Fibroblast of lung (primary cell): ENCODE data around the gene LRRC59. TPM values are rescaled to one million over a fixed set of nuclear protein-coding genes. Genes with fewer than 3 reads are reported as not detected.

Experiments
- DNase-seq, 2 donors: peaks; one replicate each; pipeline versions ENCODE4 v3.0.0 to v3.0.0-alpha.2; 2010; ENCODE audit warnings: low read depth in 2 of 2
- H2AFZ ChIP-seq: 2 replicates; pipeline ENCODE4 v1.5.1; 2012; ENCODE audit warnings: low read length, control low read depth, inconsistent platforms
- H3K27ac ChIP-seq: 2 replicates; pipeline ENCODE4 v1.5.1; 2011; ENCODE audit warnings: low read length, control low read depth; ENCODE audit not compliant: insufficient read depth
- H3K27me3 ChIP-seq: 2 replicates; pipeline ENCODE4 v1.5.1; 2011; ENCODE audit warnings: mild to moderate bottlenecking, low read length; ENCODE audit not compliant: control insufficient read depth, insufficient read depth
- H3K36me3 ChIP-seq: 2 replicates; pipeline ENCODE4 v1.5.1; 2011; ENCODE audit warnings: low read length; ENCODE audit not compliant: control insufficient read depth, insufficient read depth
- H3K4me1 ChIP-seq: 2 replicates; pipeline ENCODE4 v1.5.1; 2011; ENCODE audit warnings: low read length; ENCODE audit not compliant: control insufficient read depth, insufficient read depth; ENCODE audit errors: extremely low read depth
- H3K4me2 ChIP-seq: 2 replicates; pipeline ENCODE4 v1.5.1; 2011; ENCODE audit warnings: low read length, control low read depth; ENCODE audit not compliant: insufficient read depth; ENCODE audit errors: extremely low read depth
- H3K4me3 ChIP-seq, 4 experiments: fragments of 200-600 bp in 1 of 4; sonication (generic) in 1 of 4; replicated peaks in 1 of 4; 2 replicates each; pipeline ENCODE4 v1.5.1; 2011 to 2016; ENCODE audit warnings: low read length in 4 of 4, low read depth in 3 of 4, mild to moderate bottlenecking in 3 of 4, control low read depth in 2 of 4, inconsistent platforms in 1 of 4, mixed read lengths in 1 of 4; ENCODE audit not compliant: insufficient read depth in 1 of 4; ENCODE audit errors: control extremely low read depth in 1 of 4
- H3K79me2 ChIP-seq: 2 replicates; pipeline ENCODE4 v1.5.1; 2012; ENCODE audit warnings: mild to moderate bottlenecking, low read length, inconsistent platforms; ENCODE audit not compliant: control insufficient read depth, insufficient read depth
- H3K9ac ChIP-seq: 2 replicates; pipeline ENCODE4 v1.5.1; 2011; ENCODE audit warnings: mild to moderate bottlenecking, low read length, control low read depth; ENCODE audit not compliant: insufficient read depth
- H3K9me3 ChIP-seq: 2 replicates; pipeline ENCODE4 v1.5.1; 2012; ENCODE audit warnings: low read depth, low read length; ENCODE audit not compliant: control insufficient read depth, insufficient read depth
- H4K20me1 ChIP-seq: 2 replicates; pipeline ENCODE4 v1.5.1; 2011; ENCODE audit warnings: low read length; ENCODE audit not compliant: control insufficient read depth, insufficient read depth; ENCODE audit errors: extremely low read depth
- EZH2 ChIP-seq: IDR thresholded peaks from 2 replicates; pipeline ENCODE4 v1.5.1; 2012; ENCODE audit warnings: low read length, control low read depth, mild to moderate bottlenecking; ENCODE audit errors: missing control alignments
- polyA plus RNA-seq, 2 donors: library from polyadenylated mRNA; depleted of rRNA in 1 of 2; stranded (reverse) in 1 of 2; unstranded in 1 of 2; fragments of >200 nt; gene quantifications; 2 replicates each; pipeline ENCODE4 v1.2.1, GENCODE V29; 2011 to 2012; ENCODE audit warnings: missing spikeins in 1 of 2
- total RNA-seq: library from RNA; depleted of rRNA; stranded (reverse); fragments of >200 nt; gene quantifications from 2 replicates; pipeline ENCODE4 v1.2.1, GENCODE V29; 2014
- TF ChIP-seq, protein P1 (sequence below), 2 donors: IDR thresholded peaks in 1 of 2; conservative IDR thresholded peaks in 1 of 2; 1 replicate in 1 of 2; 2 replicates in 1 of 2; pipeline ENCODE4 v1.5.1; 2011 to 2012; ENCODE audit warnings: low read length in 2 of 2, control low read depth in 1 of 2, inconsistent platforms in 1 of 2, low read depth in 1 of 2, mild to moderate bottlenecking in 1 of 2

Gene LRRC59
- total and polyA plus RNA-seq, 2 donors (not counting 1 experiment from before 2014, with no cell fraction given), result 88.7 to 142 TPM

DNA sequence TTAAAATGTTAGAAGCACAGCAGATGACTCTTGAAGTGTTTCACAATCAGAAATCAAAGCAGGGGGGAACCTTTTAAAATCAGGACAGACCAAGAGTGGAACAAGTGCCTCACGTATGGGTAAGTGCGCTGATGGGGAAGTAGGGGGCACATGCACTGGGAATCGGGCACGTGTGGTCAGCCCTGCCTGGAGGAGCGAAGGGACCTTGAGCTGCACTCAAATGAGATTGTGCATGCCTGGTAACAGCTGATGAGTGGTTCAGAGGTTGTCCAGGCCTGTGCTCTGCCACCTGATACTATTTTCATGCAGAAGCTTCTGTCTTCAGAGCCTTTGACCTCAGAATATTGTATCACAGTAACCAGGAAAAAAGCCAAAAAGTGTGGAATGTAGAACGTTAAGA lies 65.1 kb downstream of the LRRC59 start:
- Histone ChIP-seq H3K79me2 (no peaks in the 10 kb centered on the region), H3K27me3 (no peaks in the 10 kb centered on the region), H2AFZ (no peak overlapping the region), H3K9ac (no peak overlapping the region), H4K20me1 (no peaks in the 10 kb centered on the region), H3K36me3 (no peaks in the 10 kb centered on the region), H3K27ac (no peak overlapping the region), H3K4me3 (no peak overlapping the region), H3K9me3 (no peaks in the 10 kb centered on the region), H3K4me2 (no peak overlapping the region), H3K4me1 (peaks cover 6% of the 10 kb centered on the region)
- no peak for TF ChIP-seq EZH2
- TF ChIP-seq, protein P1, sequence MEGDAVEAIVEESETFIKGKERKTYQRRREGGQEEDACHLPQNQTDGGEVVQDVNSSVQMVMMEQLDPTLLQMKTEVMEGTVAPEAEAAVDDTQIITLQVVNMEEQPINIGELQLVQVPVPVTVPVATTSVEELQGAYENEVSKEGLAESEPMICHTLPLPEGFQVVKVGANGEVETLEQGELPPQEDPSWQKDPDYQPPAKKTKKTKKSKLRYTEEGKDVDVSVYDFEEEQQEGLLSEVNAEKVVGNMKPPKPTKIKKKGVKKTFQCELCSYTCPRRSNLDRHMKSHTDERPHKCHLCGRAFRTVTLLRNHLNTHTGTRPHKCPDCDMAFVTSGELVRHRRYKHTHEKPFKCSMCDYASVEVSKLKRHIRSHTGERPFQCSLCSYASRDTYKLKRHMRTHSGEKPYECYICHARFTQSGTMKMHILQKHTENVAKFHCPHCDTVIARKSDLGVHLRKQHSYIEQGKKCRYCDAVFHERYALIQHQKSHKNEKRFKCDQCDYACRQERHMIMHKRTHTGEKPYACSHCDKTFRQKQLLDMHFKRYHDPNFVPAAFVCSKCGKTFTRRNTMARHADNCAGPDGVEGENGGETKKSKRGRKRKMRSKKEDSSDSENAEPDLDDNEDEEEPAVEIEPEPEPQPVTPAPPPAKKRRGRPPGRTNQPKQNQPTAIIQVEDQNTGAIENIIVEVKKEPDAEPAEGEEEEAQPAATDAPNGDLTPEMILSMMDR (conservative IDR thresholded peaks at IDR 0.05 in 1 of 2, IDR thresholded peaks at IDR 0.05 in 1 of 2; ENCODE audit: low read depth in 1 of 2, low read length in 2 of 2), result no peak
- DNase-seq, result no peak

Other genes with a start within 250 kb of the LRRC59 start
- 41.5 and 45.5 TPM in 2 replicates for gene PPP1R9B, start 246.8 kb downstream of the LRRC59 start, total RNA-seq
- 22.1 and 26.0 TPM in 2 replicates for gene PPP1R9B, start 246.8 kb downstream of the LRRC59 start, polyA plus RNA-seq
- gene SGCA, start 231.5 kb downstream of the LRRC59 start, total RNA-seq, result 4.1 and 4.3 TPM in 2 replicates
- 1.4 and 1.6 TPM in 2 replicates for gene SGCA, start 231.5 kb downstream of the LRRC59 start, polyA plus RNA-seq
- gene COL1A1, start 195.9 kb downstream of the LRRC59 start, total RNA-seq, result 577 and 584 TPM in 2 replicates
- gene COL1A1, start 195.9 kb downstream of the LRRC59 start, polyA plus RNA-seq, result 541 and 604 TPM in 2 replicates
- gene TMEM92, start 123.1 kb downstream of the LRRC59 start, total RNA-seq, result under 0.01 TPM in 1 of 2 replicates, not detected in the other
- 0.05 TPM in 2 replicates for gene TMEM92, start 123.1 kb downstream of the LRRC59 start, polyA plus RNA-seq
- gene XYLT2, start 51.4 kb downstream of the LRRC59 start, total RNA-seq, result 32.9 and 43.9 TPM in 2 replicates
- 11.3 and 12.7 TPM in 2 replicates for gene XYLT2, start 51.4 kb downstream of the LRRC59 start, polyA plus RNA-seq
- 43.4 and 53.3 TPM in 2 replicates for gene MRPL27, start 24.3 kb downstream of the LRRC59 start, total RNA-seq
- 113 and 142 TPM in 2 replicates for gene MRPL27, start 24.3 kb downstream of the LRRC59 start, polyA plus RNA-seq
- 0.51 and 2.3 TPM in 2 replicates for gene EME1, start 24.3 kb downstream of the LRRC59 start, total RNA-seq
- gene EME1, start 24.3 kb downstream of the LRRC59 start, polyA plus RNA-seq, result 2.7 and 9.3 TPM in 2 replicates
- 21.1 and 23.6 TPM in 2 replicates for gene ACSF2, start 28.7 kb upstream of the LRRC59 start, total RNA-seq
- 12.9 and 16.5 TPM in 2 replicates for gene ACSF2, start 28.7 kb upstream of the LRRC59 start, polyA plus RNA-seq
- not detected in 2 replicates for gene CHAD, start 71.4 kb upstream of the LRRC59 start, total RNA-seq
- not detected in 2 replicates for gene CHAD, start 71.4 kb upstream of the LRRC59 start, polyA plus RNA-seq
- 23.9 and 28.4 TPM in 2 replicates for gene RSAD1, start 81.3 kb upstream of the LRRC59 start, total RNA-seq
- 12.5 and 13.8 TPM in 2 replicates for gene RSAD1, start 81.3 kb upstream of the LRRC59 start, polyA plus RNA-seq
- 2.3 and 3.0 TPM in 2 replicates for gene MYCBPAP, start 110.9 kb upstream of the LRRC59 start, total RNA-seq
- gene MYCBPAP, start 110.9 kb upstream of the LRRC59 start, polyA plus RNA-seq, result 0.16 and 0.40 TPM in 2 replicates
- gene EPN3, start 135.2 kb upstream of the LRRC59 start, total RNA-seq, result under 0.01 TPM in 1 of 2 replicates, not detected in the other
- gene EPN3, start 135.2 kb upstream of the LRRC59 start, polyA plus RNA-seq, result not detected in 2 replicates
- 68.8 and 119 TPM in 2 replicates for gene SPATA20, start 149.7 kb upstream of the LRRC59 start, total RNA-seq
- gene SPATA20, start 149.7 kb upstream of the LRRC59 start, polyA plus RNA-seq, result 19.9 and 21.6 TPM in 2 replicates
- gene CACNA1G, start 163.2 kb upstream of the LRRC59 start, total RNA-seq, result 0.26 and 0.99 TPM in 2 replicates
- gene CACNA1G, start 163.2 kb upstream of the LRRC59 start, polyA plus RNA-seq, result 0.08 and 0.09 TPM in 2 replicates
- gene ABCC3, start 237.4 kb upstream of the LRRC59 start, total RNA-seq, result 20.0 and 34.8 TPM in 2 replicates
- gene ABCC3, start 237.4 kb upstream of the LRRC59 start, polyA plus RNA-seq, result 11.5 and 11.9 TPM in 2 replicates